Left lung (tissue), 10 donors: ENCODE results near the gene ZNF429. TPM values are rescaled to one million over a fixed set of nuclear protein-coding genes. Genes with fewer than 3 reads are reported as not detected.
A peak's percentile ranks its signal among the peaks of the same experiment; 100 is the strongest.
"Not testable (repeated sequence)": the region's sequence is repeated elsewhere in the genome, so short reads cannot be mapped to it uniquely, and the experiment has no call there.

Experiments
- ATAC-seq: fragments of 200-7000 bp; cut with Tn5 transposase; one replicate; pipeline ENCODE4 v1.9.1; 2020; ENCODE audit warnings: moderate library complexity
- DNase-seq, 4 donors: peaks; one replicate each; pipeline ENCODE4 v3.0.0-alpha.2; 2013 to 2020
- H3K27ac ChIP-seq, 2 donors: fragments of 200-600 bp; sonication (generic) in 1 of 2; one replicate each; pipeline versions ENCODE4 v1.5.0 to v1.8.0; 2020 to 2021
- H3K27me3 ChIP-seq, 2 donors: fragments of 200-600 bp; sonication (generic) in 1 of 2; one replicate each; pipeline versions ENCODE4 v1.5.0 to v1.8.0; 2020 to 2021
- H3K36me3 ChIP-seq, 2 donors: fragments of 200-600 bp; sonication (generic) in 1 of 2; one replicate each; pipeline versions ENCODE4 v1.5.0 to v1.8.0; 2020 to 2021
- H3K4me1 ChIP-seq, 2 donors: fragments of 200-600 bp; one replicate each; pipeline ENCODE4 v1.8.0; 2021
- H3K4me3 ChIP-seq, 2 donors: fragments of 200-600 bp; sonication (generic) in 1 of 2; one replicate each; pipeline versions ENCODE4 v1.5.0 to v1.8.0; 2020 to 2021; ENCODE audit warnings: mild to moderate bottlenecking in 1 of 2
- H3K9me3 ChIP-seq, 2 donors: fragments of 200-600 bp; sonication (generic) in 1 of 2; one replicate each; pipeline versions ENCODE4 v1.5.0 to v1.8.0; 2020 to 2021
- intact Hi-C, 2 donors: fragments of 100-400 bp; cut with DNase I; formaldehyde crosslinking; loops; one replicate each; pipeline versions ENCODE4 v1.11.2 to v1.14.2; 2022
- polyA plus RNA-seq, 6 donors: library from polyadenylated mRNA; unstranded; fragments of 120-200 nt; gene quantifications; one replicate each; pipeline ENCODE4 v1.2.1, GENCODE V29; 2013; ENCODE audit not compliant: insufficient read length in 6 of 6
- total RNA-seq, 2 donors: library from RNA; stranded (reverse); fragmentation: NEBNext Ultra II Directional; extraction: Animal tissue kit (Norgen Biotek cat#: 25700); gene quantifications; one replicate each; pipeline ENCODE4 v1.2.1, GENCODE V29; 2021
- TF ChIP-seq, protein P1 (sequence below), 2 donors: fragments of 200-600 bp; sonication (generic) in 1 of 2; IDR thresholded peaks; one replicate each; pipeline versions ENCODE4 v1.5.0 to v1.8.0; 2021; ENCODE audit warnings: antibody characterized with exemption in 2 of 2
- donor health status: DM: no; HTN: yes; CAD: no.
- donor health status: DM: no; HTN: no; CAD: no.

The ZNF429 gene
- total and polyA plus RNA-seq, 8 donors: 12.5 to 31.7 (median 26.3) TPM

DNA sequence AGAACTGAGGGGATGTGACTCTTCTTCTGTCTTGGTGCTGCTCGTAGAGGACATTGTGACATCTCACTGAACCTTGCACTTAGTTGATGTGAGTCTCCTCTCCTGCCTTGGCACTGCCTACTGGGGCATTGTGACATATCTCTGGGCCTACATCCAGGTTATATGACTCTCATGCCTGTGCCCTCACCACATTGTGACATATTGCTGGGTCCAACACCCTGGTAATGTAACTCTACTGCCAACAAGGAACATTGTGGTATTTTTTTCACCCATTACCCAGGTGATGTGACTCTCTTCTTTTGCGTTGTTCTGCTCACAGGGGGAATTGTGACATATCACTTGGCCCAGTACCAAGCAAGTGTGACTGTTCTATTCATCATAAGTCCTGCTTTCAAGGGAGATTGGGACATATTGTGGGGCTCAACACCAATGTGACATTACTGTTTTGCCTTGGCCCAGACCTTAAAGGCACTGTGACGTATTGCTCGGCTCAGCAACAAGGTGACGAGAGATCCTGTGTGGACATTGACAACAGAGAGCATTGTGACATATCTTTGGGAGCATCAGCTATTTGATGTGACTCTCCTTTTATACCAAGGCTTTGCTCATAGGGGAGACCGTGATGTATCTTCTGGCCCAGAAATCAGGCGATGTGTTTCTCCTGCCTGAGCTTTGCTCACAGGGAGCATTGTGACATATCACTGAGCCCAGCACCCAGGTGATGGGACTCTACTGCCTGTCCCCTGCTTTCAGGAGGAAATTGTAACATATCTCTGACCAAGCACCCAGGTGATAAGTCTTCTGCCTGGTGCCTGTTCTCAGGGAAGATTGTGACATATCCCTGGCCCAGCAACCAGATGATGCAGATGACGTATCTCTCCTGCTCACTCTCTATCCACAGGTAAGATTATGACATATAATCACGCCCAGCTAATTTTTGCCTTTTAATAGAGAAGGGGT is 12.2 kb upstream of the ZNF429 start:
- no peak overlapping the region for H3K4me3 ChIP-seq
- no peaks in the 10 kb centered on the region for H3K9me3 ChIP-seq
- peak overlapping the region in 1 of 2 donors; percentile 84 for H3K27ac ChIP-seq
- no peak for ATAC-seq
- DNase-seq: no peak
- H3K36me3 ChIP-seq: no peaks in the 10 kb centered on the region
- no peaks in the 10 kb centered on the region for H3K4me1 ChIP-seq
- H3K27me3 ChIP-seq: no peaks in the 10 kb centered on the region
- TF ChIP-seq, protein P1, sequence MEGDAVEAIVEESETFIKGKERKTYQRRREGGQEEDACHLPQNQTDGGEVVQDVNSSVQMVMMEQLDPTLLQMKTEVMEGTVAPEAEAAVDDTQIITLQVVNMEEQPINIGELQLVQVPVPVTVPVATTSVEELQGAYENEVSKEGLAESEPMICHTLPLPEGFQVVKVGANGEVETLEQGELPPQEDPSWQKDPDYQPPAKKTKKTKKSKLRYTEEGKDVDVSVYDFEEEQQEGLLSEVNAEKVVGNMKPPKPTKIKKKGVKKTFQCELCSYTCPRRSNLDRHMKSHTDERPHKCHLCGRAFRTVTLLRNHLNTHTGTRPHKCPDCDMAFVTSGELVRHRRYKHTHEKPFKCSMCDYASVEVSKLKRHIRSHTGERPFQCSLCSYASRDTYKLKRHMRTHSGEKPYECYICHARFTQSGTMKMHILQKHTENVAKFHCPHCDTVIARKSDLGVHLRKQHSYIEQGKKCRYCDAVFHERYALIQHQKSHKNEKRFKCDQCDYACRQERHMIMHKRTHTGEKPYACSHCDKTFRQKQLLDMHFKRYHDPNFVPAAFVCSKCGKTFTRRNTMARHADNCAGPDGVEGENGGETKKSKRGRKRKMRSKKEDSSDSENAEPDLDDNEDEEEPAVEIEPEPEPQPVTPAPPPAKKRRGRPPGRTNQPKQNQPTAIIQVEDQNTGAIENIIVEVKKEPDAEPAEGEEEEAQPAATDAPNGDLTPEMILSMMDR (IDR thresholded peaks at IDR 0.05): no peak
- intact Hi-C loops: no loop called here

DNA sequence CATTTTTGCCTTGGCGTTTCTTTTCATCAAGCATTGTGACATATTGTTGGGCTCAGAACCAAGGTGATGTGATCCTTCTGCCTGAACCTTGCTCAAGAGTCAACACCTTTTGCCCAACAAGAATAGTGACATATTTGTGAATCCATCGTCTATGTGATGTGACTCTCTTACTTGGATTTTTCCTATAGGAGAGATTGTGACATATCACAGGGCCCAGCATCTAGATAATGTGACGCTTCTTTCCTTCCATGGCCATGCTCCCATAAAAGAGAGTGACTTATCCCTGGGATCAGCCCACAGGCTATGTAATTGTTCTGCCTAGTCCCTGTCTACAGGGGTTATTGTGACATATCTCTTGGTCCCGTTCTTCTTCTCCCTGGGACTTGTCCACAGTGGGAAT is 8.5 kb upstream of the ZNF429 start:
- intact Hi-C loops: no loop called here
- Histone ChIP-seq H3K27ac (no peak overlapping the region), H3K27me3 (no peaks in the 10 kb centered on the region), H3K4me1 (no peaks in the 10 kb centered on the region), H3K9me3 (no peaks in the 10 kb centered on the region), H3K4me3 (no peak overlapping the region), H3K36me3 (no peaks in the 10 kb centered on the region)
- no peak for DNase-seq
- TF ChIP-seq, protein P1 (IDR thresholded peaks at IDR 0.05): no peak
- ATAC-seq: no peak

DNA sequence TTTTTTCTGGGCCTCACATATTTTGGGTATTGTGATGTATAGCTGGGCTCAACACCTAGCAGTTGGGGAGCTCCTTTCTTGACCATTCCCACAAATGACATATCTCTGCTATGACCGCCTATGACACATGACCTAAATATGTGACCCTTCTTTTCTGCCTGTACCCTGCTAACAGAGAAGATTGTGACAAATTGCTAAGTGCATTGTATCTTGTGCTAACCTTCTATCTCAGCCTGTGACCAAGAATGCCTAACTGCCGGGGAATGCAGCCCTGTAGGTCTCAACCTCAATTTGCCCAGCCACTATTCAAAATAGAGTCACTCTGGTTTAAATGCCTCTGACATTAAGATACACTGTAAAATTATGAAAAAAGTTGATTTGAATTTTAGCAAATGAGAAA is 6.8 kb upstream of the ZNF429 start:
- no peaks in the 10 kb centered on the region for H3K9me3 ChIP-seq
- H3K4me1 ChIP-seq: no peaks in the 10 kb centered on the region
- no peak overlapping the region for H3K4me3 ChIP-seq
- no peak for DNase-seq
- TF ChIP-seq, protein P1 (IDR thresholded peaks at IDR 0.05): no peak
- no peak overlapping the region for H3K27ac ChIP-seq
- H3K27me3 ChIP-seq: no peaks in the 10 kb centered on the region
- intact Hi-C loops: no loop called here
- H3K36me3 ChIP-seq: no peaks in the 10 kb centered on the region
- no peak for ATAC-seq

DNA sequence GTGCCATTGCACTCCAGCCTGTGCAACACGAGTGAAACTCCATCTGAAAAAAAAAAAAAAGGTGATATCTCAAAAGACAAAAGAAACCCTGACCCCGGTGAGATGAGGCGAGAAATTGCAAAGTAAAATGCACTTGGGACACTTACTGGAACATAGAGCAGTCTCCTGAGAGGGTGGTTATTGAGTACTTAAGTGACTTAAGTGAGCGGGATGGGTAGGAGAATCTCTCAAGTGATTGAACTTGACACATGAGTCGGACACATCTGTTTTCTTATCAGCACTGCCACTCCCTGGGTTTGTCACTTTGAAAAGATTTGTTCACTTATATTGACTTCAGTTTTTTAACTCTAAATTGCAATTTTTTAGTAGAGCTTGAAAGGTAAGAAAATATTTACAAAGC is 2.8 kb downstream of the ZNF429 start:
- Histone ChIP-seq H3K4me1 (peaks cover 3 to 40% of the 10 kb centered on the region in 2 donors), H3K4me3 (no peak overlapping the region), H3K9me3 (peaks cover 0 to 2% of the 10 kb centered on the region in 2 donors), H3K27me3 (no peaks in the 10 kb centered on the region), H3K27ac (peak overlapping the region in 1 of 2 donors; percentile 23), H3K36me3 (no peaks in the 10 kb centered on the region)
- intact Hi-C loops: no loop called here
- DNase-seq (no peak), ATAC-seq (no peak)
- TF ChIP-seq, protein P1 (IDR thresholded peaks at IDR 0.05): no peak

DNA sequence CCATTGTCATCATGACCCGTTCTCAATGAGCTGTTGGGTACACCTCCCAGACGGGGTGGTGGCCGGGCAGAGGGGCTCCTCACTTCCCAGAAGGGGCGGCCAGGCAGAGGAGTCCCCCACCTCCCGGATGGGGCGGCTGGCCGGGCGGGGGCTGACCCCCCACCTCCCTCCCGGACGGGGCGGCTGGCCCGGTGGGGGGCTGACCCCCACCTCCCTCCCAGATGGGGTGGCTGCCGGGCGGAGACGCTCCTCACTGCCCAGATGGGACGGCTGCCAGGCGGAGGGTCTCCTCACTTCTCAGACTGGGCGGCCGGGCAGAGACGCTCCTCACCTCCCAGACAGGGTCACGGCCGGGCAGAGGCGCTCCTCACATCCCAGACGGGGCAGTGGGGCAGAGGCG is 5.7 kb downstream of the ZNF429 start:
- ATAC-seq, intact Hi-C loops, H3K27ac ChIP-seq, H3K27me3 ChIP-seq, DNase-seq, H3K9me3 ChIP-seq, H3K4me3 ChIP-seq, H3K36me3 ChIP-seq: not testable (repeated sequence)
- H3K4me1 ChIP-seq: peaks cover 3 to 32% of the 10 kb centered on the region in 2 donors

DNA sequence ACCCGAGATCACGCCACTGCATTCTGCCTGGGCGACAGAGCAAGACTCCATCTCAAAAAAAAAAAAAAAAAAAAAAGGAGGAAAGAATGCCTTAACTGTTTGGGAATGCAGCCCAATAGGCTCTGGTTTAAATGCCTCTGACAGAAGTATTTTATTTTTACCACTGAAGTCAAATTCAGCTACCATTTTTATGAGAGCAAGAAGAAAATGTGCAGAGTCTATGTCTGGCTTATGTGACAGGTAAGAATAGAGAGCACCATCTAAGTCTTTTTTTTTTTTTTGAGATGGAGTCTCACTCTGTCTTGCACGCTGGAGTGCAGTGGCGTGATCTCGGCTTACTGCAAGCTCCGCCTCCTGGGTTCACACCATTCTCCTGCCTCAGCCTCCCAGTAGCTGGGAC is 7.2 kb downstream of the ZNF429 start:
- H3K27me3 ChIP-seq, ATAC-seq, H3K27ac ChIP-seq, intact Hi-C loops, H3K36me3 ChIP-seq, DNase-seq, H3K4me3 ChIP-seq: not testable (repeated sequence)
- Histone ChIP-seq H3K9me3 (peaks cover 0 to 15% of the 10 kb centered on the region in 2 donors), H3K4me1 (peaks cover 0 to 21% of the 10 kb centered on the region in 2 donors)
